Urinary bladder (tissue), 2 donors: ENCODE data around the gene PAXIP1. TPM values are rescaled to one million over a fixed set of nuclear protein-coding genes. Genes with fewer than 3 reads are reported as not detected.

Source experiments
- polyA plus RNA-seq: library from polyadenylated mRNA; stranded (reverse); fragments of 200-250 nt; gene quantifications from one replicate; pipeline ENCODE4 v1.2.3, GENCODE V29; 2013
- total RNA-seq: library from RNA; depleted of rRNA; stranded (reverse); fragments of >200 nt; gene quantifications from one replicate; pipeline ENCODE4 v1.2.3, GENCODE V29; 2014
- donor health status: healthy.

PAXIP1 gene
- total and polyA plus RNA-seq, 2 donors: 6.8 to 15.2 TPM

Other genes starting within 250 kb of the PAXIP1 start
- not detected for gene HTR5A, start 67.2 kb upstream of the PAXIP1 start, total RNA-seq
- not detected for gene HTR5A, start 67.2 kb upstream of the PAXIP1 start, polyA plus RNA-seq